NCI-H2196 (cell line): ENCODE data around the gene TMEM74B.
"Not testable (repeated sequence)": the region's sequence is repeated elsewhere in the genome, so short reads cannot be mapped to it uniquely, and the experiment has no call there.

Experiments used
- DNase-seq: peaks from one replicate; lab custom pipeline; 2025; ENCODE audit not compliant: unreplicated experiment; lab: John Stamatoyannopoulos, UW

Gene TMEM74B

DNA sequence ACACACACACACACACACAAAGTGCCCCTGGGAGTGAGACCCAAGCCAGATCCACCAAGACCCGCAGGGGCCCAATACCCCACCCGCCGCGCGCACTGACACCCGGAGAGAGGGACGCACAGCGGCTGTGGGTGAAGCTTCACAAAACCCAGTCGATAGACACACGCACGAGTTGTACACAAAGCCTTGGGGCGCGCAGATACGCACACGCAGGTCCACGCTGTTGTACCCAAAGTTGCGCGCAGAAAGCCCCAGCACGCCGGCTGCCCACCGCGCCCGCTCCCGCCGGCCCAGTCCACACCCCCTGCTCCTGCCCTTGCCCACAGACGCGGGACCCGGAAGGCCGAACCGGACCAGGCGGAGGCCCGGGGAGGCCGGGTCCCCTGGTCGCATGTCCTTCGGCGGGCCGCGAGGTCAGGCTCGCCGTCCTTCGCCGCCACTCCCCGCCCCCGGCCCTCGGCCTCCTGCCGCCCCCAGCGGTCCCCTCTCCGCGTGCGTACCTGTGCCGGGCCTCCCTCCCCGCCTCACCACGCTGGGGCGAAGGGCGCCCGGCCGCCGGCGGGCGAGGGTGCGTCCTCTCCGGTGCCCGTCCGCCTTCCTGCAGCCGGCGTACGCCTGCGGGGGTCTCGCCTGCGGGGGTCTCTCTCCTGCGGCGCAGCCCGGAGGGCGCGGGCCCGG, at the start of gene TMEM74B:
TSS of gene TMEM74B (minus strand) at position 344 of the 678 bp plus-strand sequence. CDS start 1,180 bp downstream, outside the sequence.
- DNase-seq: peak; percentile 13

DNA sequence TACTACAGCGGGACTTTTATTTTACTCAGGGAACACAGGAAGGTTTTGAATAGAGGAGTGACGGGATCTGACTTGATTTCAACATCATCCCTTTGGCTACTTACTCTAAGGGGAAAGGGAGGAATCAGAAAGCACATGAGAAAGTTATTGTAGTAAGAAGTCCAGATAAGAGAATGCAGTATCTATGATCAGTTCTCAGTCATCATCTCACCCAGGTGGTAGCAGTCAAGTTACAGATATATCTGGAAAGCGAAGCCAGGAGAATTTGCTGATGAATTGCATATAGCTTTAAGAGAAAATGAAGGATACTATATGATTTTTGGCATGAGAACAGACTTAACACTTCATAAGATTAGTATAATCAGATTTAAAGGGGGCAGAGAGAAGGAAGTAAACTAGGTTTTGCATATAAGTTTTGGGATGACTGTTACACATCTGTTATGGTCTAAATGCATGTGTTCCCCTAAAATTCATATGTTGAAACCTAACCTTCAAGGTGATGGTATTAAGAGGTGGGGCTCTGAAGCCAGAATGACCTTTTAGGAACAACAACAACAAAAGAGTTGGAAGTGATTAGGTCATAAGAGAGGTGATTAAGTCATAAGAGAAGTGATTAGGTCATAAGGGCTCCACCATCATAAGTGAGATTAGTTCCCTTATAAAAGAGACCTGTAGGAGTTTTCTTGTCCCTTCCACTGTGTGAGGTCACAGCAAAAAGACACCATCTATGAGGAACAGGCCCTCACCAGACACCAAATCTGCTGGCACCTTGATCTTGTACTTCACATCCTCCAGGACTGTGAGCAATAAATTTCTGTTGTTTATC, 47.7 kb upstream of the TMEM74B start:
- no peak for DNase-seq

DNA sequence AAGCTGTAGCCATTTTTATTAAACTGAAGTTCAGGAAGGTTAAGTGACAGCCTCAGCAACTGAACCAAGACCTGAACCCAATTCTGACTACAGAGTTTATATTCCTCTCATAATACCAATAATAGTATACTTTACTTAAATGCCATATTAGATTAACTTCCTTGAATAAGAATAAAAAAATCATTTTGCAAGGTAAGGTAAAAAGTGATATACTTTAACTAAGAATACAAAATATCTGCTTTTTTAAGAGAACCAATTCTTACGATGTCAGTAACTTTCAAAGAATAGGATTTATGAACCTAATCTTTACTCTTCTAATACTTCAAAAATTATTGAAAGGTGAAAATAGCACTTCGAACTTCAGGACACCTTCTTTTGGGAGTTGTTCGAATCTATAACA, 44.8 kb upstream of the TMEM74B start:
- DNase-seq: no peak

DNA sequence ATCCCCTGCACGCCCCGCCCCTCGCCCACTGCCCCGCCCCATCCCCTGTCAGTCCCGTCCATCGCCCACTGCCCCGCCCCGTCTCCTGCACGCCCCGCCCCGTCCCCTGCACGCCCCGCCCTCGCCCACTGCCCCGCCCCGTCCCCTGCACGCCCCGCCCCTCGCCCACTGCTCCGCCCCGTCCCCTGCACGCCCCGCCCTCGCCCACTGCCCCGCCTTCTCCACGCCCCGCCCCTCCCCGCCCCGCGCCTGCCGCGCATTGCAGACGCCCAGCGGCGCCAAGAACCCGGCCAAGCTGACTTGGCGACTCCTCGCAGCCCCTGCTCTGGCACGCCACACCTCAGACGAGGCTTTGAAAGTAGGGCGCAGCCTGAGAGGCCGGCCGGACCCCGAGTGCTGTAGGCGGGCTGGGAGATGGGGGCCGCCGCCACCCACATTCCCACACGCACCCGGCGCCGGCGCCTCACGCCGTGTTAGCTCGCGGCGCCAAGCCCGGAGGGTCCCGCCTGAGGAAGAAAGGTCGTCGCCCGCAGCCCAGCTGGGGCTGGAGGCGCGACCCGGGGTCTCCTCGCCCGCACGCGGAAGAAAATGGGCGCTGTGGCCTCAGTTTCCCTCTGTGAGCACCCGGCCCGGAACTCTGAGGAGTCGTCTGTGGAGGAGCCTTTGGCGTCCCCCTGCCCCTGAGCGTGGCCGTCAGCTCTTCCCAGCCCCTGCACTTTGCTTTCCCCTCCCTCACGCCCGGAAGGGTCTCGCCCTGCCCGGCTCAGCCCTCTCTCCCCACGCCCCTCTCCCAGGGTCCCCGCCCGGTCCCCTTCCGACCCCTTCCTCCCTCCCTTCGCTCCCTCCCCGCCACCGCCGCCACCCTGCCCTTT, 41.2 kb upstream of the TMEM74B start, which contains the start of gene RAD21L1:
TSS of gene RAD21L1 (plus strand) at position 262 of the 872 bp plus-strand sequence. CDS start 2,410 bp downstream, outside the sequence.
- peak; percentile 71 for DNase-seq

- DNase-seq: peak; percentile 63
These were observed 40.5 kb upstream of the TMEM74B start for GRCh38 chr20:1225263-1225782.

DNA sequence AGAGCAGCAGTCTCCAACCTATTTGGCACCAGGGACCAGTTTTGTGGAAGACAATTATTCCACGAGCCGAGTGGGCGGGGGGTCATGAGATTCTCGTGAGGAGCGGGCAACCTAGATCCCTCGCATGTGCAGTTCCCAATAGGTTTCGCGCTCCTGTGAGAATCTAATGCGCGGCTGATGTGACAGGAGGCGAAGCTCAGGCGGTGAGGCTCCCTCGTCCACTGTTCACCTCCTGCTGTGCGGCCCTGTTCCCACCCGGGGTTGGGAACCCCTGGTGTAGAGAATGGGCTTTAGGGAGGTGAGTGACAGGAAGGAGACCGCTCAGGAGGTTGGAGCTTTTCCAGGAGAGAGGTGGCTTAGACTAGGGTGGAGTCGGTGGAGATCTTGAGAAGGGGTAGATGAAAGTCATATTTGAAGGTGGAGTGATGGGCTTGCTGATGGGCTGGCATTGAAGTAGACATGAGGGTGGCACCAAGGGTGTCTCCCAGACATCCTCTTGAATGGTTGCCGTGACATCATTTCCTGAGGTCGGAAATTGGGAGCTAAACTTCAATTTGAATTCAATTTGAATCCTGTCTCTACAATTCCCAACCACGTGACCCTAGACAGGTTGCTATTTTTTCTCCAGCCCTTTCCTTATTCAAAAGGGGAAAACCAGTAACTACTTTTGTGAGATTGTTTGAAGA, 39.6 kb upstream of the TMEM74B start:
- no peak for DNase-seq

GRCh38 chr20:1222750-1223149, 38.0 kb upstream of the TMEM74B start:
- not testable (repeated sequence) for DNase-seq

DNA sequence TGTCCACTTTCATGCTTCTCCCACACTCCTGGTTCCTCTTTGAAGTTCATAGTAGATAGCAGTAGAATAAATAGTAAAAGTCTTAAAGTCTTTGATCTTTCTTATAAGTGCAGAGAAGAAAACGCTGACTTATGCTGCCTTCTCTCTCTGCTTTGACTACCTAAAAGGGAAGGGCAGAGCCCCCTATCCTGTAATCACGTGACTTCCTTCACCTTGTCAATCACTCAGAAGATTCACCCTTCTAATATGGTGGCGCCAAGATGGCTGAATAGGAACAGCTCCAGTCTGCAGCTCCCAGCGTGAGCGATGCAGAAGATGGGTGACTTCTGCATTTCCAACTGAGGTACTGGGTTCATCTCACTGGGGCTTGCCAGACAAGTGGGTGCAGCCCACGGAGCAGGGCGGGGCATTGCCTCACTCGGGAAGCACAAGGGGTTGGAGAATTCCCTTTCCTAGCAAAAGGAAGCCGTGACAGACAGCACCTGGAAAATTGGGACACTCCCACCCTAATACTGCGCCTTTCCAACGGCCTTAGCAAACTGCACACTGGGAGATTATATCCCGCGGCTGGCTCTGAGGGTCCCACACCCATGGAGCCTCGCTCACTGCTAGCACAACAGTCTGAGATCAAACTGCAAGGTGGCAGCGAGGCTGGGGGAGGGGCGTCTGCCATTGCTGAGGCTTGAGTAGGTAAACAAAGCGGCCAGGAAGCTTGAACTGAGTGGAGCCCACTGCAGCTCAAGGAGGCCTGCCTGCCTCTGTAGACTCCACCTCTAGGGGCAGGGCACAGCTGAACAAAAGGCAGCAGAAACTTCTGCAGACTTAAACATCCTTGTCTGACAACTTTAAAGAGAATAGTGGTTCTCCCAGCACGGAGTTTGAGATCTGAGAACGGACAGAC, 32.0 kb upstream of the TMEM74B start:
- not testable (repeated sequence) for DNase-seq

DNA sequence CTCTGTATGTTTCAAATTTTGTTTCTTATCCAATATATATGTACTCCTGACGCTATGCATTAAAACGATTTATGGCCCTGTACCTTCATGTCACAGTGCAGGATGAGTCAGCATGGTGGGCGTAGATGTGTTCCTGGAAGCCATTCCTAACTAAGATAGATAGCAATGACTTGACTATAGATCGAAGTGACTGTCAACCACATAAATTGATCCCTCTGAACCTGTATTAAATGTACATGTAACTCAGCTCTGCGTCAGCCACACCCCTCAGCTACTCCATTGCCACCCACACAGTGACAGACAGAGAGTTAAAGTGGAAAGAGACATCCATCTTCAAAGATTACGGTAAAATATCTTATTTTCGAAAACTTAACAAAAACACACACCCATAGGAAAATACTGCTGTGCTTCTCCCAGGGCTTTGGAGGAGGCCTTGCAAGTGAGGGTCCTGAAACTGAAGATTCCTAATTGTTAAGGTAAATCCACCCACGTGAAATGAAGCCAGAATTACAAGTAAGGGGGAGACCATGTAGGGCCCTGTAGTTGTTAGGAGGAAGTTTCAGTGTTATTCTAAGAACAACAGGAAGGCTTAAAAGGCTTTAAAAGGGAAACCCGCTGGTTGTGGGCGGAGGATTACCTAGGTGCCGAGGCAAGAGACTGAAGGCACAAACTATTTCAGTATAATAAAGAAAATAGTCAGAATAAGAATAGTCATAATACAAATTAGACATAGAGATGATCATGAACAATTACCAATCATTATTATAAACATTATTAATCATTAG, 30.8 kb upstream of the TMEM74B start:
- DNase-seq: no peak

GRCh38 chr20:1214838-1215261, 30.1 kb upstream of the TMEM74B start:
- DNase-seq: no peak

- peak; percentile 65 for DNase-seq
These were observed 28.0 kb upstream of the TMEM74B start for GRCh38 chr20:1212607-1213396.

DNA sequence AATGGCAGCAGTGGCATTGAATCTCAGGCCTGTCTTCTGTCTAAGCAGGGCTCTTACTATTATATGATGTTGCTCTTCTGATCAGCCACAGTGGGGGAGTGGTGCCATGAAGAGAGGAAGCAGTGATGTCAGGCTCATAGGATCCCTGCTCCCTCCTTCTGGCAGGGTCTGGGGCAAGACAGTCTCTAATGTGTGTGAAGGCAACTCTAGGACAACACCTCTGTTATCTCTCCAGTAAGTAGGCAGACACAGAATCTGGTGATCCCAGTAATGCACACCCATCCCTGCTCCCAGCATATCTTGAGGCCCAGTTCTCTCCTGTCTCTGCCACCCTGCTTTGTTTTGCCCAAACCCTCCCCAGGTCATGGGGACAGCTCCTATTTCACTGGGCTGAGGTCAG, 27.2 kb upstream of the TMEM74B start:
- no peak for DNase-seq

- no peak for DNase-seq
These were observed 25.7 kb upstream of the TMEM74B start for GRCh38 chr20:1210501-1210900.

DNA sequence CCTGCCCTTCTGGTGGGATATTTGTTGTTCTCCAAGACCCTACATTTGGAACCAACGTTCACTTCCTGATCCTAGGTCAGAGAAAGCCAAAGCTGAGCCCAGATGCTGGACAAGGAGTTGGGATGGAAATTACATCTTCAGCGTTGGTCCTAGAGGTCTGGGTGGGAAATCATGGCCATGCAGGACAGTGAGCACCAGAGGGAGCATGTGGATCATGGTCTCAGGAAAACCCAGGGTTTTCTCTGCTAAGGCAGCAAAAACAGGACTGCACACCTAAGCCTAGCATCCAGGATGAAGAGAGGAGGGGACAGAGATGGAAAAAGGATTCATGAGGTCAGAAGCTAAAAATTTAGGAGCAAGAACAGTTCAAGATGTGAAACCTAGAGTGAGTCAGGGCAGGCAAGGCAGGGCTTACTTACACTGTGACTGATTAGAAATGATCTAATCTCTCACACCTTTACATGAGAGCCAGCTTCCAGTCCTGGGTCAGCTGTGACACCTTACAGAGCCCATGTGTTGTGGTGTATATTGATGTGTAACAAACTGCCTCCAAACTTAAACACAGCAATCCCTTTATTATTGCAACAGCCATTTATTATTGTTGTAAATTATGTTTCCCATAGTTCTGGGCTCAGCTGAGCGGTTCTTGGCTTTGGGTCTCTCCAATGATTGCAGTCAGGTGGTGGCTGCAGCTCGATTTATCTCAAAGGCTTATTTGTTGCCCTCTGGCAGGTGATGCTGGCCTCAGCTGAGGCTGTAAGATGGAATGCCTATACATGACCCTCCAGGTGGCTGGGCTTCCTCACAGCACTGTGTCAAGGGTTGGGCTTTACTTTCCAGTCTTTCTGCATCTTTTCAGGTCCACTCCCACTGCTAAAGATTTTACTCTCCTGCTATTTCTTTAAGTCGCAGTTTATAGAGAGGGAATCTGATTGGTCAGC, 24.9 kb upstream of the TMEM74B start:
- DNase-seq: no peak

GRCh38 chr20:1207293-1207878, 22.6 kb upstream of the TMEM74B start:
- DNase-seq: no peak
